Left renal pelvis (tissue), 4 donors: Measurements from ENCODE around the gene DDAH2. TPM values are rescaled to one million over a fixed set of nuclear protein-coding genes. Genes with fewer than 3 reads are reported as not detected.
"Not testable (repeated sequence)": the region's sequence is repeated elsewhere in the genome, so short reads cannot be mapped to it uniquely, and the experiment has no call there.

Source experiments
- DNase-seq, 4 donors: peaks; one replicate each; pipeline ENCODE4 v3.0.0-alpha.2; 2013; ENCODE audit warnings: low read depth in 4 of 4, low spot score in 3 of 4
- polyA plus RNA-seq, 4 donors: library from polyadenylated mRNA; unstranded; fragments of 120-200 nt; gene quantifications; one replicate each; pipeline ENCODE4 v1.2.1, GENCODE V29; 2013; ENCODE audit not compliant: insufficient read length in 4 of 4

DDAH2 gene
- polyA plus RNA-seq, 4 donors: 150 to 213 (median 182) TPM

DNA sequence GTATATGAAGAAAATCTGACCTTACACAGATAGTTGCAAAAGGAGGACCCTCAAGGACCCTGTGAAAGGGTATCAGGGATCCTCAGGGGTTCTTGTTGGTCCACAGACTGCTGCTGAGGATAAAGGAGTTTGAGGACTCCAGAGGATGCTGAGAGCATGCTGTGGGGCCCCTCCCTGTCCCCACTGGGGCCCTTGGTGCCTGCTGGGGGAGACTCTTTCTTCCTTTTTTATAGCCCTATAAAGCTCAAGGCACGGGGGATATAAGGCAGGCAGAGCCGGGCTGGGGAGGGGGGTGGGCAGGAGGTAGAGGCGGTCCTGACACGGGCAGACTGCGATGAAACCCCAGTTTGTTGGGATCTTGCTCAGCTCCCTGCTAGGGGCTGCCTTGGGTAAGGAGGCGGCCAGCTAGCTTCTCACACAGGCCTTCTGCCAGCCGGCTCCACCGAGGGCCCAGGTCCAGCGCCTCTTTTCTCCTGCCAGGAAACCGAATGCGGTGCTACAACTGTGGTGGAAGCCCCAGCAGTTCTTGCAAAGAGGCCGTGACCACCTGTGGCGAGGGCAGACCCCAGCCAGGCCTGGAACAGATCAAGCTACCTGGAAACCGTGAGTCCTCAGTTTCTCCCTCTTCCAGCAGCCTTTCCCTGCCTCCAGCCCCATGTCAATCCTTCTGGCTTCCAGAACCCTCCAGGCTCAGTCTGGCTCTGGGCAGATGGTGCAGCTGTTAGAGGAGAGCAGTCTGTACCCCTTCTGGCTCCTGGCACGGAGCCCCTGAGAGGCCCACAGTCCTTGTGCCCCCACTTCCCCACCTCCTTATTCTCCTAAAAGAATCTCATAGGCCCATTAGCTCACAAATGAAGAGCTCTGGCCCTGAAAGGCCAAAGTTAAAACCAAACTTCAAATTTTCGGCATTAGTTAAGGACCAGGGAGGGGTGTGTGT, 13.8 kb downstream of the DDAH2 start, which contains the start of gene LY6G6D:
Gene LY6G6D, plus strand, starts transcription at position 327 of the 937 bp plus-strand sequence. Its CDS starts 8 bp downstream, at position 335.
- DNase-seq: no peak

DNA sequence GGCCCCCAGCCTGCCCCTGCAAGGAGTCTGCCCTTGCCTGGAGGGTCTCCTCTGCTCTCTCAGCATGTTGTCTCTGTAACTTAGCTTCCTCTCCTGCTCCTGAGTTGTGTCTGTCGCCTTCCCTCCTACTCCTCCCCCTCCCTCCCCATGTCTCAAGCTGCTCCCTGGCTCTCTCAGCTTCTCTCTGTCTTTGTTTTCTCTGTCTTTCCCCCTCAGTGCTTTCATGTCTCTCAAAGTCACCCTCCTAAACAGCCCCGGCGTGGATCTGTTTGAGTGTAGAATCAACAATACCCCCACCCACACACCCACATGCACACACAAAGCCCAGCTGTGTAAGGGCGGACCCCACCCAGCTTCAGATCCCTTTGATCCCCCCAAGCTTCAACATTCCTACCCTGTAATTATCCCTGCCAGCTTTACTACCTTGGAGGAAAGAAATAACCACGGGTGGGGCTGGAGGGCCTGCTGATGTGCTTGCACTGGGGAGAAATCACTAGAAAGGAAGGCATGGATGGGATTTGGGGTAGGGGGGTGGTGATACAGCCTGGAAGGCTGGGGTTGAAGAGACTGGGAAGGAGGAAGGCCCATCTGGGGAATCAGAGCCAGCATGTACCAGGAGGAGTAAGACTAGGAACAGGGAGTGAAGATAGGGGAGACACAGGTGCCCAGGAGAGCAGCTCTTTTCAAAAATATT, 15.0 kb downstream of the DDAH2 start:
- no peak for DNase-seq

DNA sequence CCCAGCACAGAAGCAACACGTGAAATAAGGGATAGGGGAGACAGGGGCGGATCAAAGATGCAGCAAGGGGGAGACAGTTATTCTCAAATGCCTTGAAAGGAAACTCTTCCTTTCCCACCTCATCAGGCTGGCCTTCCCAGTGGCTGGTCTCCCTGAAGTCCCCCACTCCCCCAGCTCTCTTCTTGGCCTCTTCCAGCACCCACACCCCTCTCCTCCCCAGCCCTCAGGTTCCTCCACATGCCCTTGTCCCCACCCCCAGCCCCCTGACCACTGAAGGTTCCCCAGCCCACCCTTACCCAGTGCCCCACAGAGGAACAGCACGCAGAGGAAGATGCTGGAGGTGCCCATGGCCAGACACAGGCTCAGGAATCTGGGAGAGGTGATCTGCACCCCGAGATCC, 15.6 kb downstream of the DDAH2 start:
- DNase-seq: no peak

DNA sequence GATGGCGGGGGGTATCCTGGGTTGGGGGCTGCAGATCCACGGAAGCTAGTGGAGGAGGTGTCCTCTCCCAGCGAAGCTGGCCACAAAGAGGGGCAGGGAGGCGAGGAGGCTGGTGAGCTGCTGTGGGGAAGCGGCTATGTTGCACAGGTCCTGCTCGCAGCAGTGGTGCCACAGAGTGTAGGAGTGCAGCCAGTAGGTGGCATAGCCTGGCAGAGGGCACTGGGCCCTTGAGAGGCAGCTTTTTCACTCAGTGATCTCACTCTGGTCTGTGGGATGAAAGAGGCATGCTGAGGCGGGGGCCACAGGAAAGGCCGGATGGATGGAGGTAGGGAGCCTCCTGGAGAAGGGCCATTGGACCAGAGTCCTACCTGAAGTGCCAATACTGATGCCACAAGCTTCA, 16.8 kb downstream of the DDAH2 start:
- no peak for DNase-seq

DNA sequence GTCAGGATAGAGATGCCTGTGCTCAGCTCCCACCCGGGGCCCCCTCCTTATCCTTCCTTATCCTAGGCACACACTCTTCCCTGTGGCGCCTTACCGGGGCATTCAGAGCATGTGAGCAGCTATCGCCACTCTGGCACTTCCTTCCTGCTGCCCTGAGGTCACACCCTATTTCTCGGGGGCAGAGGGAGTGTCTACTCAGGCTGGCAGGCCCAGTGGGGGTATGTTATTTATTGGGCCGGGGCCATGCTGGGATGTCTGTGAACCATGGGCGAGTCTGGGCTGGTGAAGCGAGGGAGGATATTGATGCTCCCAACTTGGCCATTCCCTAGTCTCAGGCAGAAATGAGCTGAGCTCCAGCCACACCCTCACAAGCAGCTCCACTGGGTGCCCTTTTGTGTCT, 17.9 kb downstream of the DDAH2 start:
- DNase-seq: no peak

DNA sequence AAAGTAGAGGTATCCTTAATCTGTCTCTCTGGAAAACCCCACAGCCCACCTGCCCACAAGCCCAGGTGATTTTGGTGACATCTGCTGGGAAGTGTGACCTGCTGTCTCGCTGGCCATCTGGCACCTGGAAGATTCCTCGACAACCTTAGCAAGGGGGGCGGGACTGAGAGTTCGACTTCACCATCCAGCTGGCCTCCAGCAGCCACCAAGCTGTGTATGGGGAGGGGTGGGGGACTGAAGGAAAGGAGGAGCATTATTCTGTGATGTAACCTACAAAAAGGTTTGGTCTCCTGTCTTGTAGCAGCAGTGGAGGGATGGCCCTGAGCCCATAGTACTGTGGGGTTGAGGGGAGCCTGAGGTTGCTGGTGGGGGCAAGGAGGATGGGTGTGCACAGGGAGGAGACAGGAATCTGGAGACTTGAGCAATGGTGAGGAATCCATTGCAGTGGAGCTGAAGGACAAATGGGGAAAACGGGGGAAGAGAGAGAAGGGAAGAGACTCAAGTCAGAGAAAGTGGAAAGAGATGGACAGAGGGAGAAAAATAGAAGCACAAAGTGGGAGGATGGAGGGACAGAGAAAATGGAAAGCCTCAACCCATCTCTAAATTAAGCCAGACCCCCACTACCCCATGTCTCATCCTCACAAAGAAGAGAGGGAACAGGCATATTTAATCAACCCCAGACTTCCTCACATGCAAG, 18.4 kb downstream of the DDAH2 start:
- no peak for DNase-seq

DNA sequence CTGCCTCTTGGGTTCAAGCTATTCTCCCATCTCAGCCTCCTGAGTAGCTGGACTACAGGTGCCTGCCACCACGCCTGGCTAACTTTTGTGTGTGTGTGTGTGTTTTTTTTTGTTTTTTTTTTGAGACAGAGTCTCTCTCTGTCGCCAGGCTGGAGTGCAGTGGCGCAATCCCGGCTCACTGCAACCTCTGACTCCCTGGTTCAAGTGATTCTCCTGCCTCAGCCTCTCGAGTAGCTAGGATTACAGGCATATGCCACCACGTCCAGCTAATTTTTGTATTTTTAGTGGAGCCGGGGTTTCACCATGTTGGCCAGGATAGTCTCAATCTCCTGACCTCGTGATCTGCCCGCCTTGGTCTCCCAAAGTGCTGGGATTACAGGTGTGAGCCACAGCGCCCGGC, 19.9 kb downstream of the DDAH2 start:
- not testable (repeated sequence) for DNase-seq

DNA sequence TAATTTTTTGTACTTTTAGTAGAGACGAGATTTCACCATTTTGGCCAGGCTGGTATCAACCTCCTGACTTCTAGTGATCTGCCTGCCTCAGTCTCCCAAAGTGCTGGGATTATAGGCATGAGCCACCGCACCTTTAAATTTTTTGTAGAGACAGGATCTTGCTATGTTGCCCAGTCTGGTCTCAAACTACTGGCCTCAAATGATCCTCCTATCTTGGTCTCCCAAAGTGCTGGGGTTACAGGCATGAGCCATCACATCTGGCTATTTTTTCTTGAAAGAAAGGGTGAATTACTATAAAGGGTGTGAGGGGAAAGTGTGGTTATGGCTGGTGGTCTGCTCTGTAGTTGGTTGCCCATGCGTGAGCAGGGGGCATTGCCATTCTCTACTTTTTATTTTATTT, 20.9 kb downstream of the DDAH2 start:
- no peak for DNase-seq

DNA sequence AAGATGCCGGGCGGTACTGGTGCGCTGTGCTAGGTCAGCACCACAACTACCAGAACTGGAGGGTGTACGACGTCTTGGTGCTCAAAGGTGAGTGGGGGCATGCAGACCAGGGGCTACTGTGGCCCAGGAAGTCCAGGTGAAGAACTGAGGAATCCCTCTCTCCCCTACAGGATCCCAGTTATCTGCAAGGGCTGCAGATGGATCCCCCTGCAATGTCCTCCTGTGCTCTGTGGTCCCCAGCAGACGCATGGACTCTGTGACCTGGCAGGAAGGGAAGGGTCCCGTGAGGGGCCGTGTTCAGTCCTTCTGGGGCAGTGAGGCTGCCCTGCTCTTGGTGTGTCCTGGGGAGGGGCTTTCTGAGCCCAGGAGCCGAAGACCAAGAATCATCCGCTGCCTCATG, 21.4 kb downstream of the DDAH2 start:
- DNase-seq: no peak

DNA sequence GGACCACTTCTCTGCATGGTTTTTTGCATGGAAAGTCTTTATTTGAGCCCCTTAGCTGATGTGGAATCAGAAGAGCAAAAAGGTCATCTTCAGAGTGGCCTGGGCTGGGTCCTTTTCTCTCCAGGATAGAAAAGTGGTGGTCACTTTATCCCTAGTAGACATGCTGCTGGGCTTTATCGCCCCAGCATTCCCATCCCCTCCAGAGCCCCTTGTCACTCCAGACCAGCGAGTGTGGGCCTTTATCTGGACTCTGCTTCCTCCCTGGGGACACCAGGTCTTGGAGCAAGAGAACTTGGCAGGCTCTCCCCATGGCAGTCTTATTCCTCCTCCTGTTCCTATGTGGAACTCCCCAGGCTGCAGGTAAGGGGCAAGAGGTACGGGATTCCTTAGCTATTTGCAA, 22.5 kb downstream of the DDAH2 start, which contains the start of gene LY6G6F:
Gene LY6G6F, plus strand, starts transcription at position 268 of the 400 bp plus-strand sequence. Its CDS starts 41 bp downstream, at position 309.
- DNase-seq: no peak

DNA sequence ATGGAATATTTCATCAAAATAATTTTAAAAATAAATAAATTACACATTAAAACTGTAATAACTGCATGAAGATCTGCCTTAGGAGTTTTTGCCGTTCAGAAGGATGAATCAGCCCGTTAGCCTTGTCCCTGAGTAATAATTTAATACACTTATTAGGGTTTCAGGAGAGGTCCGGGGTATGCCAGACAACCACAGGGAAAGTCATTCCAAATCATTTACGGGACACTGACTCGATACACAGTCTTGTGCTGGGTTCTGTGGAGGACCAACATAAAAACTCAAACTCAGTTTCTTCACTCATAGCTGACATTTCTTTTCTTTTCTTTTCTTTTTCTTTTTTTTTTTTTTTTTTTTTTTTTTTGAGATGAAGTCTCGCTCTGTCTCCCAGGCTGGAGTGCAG, 23.2 kb downstream of the DDAH2 start:
- DNase-seq: no peak

DNA sequence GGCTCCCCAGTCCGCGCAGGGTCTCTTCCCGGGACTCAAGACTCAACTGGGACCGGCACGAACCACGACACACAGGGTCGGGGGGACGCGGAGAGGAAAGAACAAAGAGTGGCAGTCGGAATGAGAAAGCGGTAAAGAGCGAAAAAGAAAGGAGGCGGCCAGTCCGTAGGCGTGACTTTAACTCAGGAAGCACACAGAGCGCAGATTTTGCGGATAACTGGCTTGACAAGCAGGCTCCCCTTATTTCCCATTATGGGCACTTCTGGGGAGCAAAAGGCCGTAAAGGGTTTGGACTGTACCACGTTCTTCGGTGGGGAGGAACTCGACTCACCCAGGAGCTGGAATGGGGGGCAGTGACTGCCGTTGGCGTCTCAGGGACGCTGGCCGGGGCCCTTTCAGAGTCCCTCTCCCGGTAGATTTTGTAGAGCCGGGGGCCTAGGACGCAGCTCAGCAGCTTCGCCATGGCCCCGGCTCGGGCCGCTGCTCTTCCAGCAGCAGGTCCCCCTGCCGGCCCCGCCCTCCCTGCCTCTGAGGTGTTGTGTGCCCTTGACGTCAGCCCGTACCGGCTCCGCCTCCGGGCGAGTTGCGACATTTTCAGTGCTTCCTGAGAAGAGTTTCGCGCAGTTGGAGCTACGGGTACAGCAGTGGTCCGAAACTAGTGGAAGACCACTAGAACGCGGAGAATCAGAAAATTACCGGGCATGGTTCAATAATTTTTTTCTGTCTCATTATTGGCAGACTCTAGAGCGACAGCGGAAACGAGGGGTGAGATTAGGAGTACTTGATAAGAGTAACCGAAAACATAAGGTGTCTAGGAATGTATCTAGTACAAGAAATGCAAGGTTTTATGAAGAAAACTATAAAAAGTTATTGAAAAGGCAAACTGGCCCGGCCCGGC, 26.0 kb downstream of the DDAH2 start, which contains the start of gene ABHD16A:
Gene ABHD16A, minus strand, starts transcription at position 506 of the 898 bp plus-strand sequence. Its CDS starts 43 bp downstream, at position 463.
- peak; percentile 97 to 99 (median 98) for DNase-seq

DNA sequence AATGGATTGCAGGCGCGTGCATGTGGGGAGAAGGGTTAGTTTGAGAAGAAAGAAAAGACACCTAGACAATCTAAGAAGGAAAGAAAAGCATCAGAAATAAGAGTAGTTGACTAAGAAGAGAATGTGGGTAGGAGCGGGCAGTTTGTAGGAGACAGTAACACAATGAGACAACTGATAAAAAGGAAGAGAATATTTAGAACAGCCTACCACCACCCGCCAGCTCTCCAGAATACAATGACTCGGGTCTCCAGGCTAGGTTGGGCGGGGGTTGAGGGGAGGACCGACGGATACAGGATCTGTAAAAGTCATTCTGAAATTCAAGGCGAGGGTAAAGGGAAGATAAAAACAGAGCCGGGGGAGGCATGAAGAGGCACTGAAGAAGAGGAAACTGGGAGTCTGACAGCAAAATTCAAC, 26.7 kb downstream of the DDAH2 start:
- no peak for DNase-seq

DNA sequence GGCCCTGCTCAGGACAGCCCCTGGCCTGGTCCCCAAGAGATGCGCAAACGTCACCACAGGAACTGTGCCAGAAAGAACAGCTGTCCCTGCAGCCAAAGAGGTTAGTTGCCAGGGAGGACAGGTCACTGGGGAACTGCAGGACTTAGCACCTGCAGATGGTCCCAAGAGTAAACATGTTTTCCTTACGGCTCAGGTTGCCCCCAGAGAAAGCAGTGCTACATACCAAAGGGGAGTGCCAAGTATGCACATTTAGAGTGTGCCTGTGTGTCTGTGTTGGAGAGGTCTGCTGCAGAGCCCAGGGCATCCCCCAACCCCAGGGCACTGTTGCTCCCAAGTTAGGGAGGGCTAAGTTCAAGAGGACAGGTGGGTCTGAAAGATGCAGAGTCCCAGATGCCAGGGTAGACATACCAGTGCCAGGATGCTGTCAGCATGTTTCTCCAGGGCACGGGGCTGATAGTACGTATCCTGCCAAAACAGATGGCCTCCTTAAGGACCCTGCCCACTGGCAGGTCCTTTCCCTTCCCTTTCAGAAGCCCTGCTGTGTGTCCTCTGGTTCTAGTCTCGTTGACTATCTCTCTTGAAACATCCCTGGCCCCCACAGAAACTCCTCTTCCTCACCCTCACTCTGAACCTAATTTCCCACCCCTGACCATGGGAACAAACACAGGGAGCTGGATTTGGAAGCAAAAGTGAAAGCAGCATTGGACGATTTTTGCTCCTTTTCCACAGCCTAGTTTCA, 27.3 kb downstream of the DDAH2 start:
- DNase-seq: no peak

DNA sequence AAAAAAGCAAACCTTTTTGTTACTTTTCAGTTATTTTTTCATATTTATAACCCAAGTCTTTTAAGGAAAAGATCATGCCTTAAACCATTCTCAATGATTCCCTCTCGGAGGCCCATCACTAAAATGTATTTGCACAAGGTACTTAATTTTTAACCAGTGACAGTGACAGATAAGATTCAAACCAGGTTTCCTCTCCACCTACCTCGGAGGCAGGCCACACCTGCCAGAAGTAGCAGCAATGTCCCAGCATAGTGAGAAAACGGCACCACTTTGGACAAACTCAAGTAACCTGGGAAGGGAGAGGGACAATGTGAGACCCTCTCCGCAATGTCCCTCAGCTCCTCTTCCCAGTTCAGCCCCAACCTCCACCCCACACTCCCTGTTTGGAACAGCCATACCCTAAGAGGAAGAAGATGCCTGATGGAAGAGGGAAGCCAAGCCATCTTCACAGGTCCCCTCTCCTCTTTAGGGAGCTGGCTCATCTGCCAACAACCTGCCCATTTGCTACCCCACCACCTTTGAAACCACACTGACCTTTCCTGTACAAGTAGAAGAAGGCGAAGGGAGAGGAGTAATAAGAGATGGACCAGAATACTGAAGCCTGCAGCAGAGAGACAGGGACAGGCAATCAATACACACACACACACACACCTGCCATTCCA, 28.2 kb downstream of the DDAH2 start:
- DNase-seq: no peak

DNA sequence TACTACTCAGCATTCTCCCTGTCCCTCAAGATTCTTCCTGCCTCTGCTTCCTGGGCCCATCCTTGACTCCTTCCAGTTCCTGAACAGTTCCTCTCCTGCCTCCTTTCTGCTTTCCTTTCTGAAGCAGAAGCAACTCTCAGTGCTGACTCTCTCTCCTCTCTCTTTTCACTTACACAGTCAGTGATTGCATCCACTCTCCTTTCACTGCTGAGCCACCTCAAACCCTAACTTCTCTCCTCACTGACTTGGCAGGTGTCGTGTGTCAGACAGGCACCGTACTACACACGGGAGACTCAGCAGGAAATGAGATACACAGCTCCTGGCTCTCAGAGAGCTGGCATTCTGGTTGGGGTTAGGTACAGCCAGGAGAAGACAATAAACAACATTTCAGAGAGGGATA, 31.5 kb downstream of the DDAH2 start:
- DNase-seq: no peak

DNA sequence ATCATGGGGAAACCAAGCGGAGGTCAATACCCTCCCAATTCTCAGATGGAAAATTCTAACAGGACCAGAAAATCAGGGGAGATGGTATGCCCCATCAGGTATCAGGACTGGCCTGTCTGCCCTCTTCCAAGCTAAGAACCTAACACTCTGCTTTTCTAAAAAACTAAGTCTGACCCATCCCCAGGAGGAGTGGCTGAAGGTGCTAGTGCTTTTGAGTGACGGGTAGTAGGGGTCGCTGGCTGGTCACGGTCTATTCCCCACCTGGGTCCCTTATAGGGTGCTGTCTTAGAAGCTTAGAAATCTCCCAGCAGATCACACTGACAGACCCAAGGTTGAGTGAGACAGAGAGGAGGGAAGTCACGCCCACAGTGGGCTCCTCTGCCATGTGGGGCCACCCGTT, 35.6 kb downstream of the DDAH2 start:
- DNase-seq: no peak

DNA sequence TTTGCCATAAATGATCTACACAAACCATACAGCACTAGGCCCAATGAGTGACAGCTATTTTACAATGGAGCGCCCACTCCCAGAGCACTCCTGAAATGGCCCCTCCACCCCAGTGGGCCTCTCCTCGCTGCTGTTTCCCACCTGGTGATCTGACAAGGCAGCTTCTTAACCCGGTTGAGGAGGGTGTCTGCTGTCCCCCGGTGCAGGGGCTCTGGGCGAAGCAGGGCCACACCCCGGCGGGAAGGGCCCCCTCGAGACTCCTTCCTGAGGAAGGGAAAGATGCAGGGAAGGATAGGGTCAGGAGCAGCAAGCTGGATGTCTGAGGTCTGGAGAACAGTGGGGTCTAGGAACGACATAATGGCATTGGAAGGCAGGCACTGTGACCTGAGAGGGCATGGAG, 36.2 kb downstream of the DDAH2 start:
- no peak for DNase-seq

DNA sequence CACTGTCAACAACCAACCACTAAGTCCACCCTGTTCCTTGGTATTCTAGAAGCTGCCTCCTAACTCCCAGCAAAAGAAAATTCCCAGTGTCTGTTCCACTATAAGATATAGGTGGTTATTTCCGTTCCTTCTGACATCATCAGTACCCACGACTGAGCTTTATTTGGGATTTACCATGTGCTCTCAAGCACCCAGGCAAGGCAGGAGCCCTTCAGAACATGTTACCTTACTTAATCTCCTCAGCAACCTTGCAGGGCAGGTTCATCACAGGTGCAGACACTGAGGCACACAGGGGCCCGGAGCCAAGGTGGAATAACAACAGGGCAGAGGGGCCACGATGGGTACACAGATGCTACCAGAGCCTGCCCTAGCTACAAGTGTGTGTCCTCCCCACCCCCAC, 36.7 kb downstream of the DDAH2 start:
- DNase-seq: no peak
